Occipital lobe (tissue), 2 donors: ENCODE measurements around the gene SAMMSON. TPM values are rescaled to one million over a fixed set of nuclear protein-coding genes. Genes with fewer than 3 reads are reported as not detected.

Experiments
- DNase-seq: peaks from one replicate; lab custom pipeline; 2025; lab: John Stamatoyannopoulos, UW
- total RNA-seq: library from RNA; depleted of rRNA; stranded (reverse); fragments of >200 nt; gene quantifications from one replicate; pipeline ENCODE4 v1.2.3, GENCODE V29; 2014

Gene SAMMSON
- total RNA-seq = 0.47 TPM

DNA sequence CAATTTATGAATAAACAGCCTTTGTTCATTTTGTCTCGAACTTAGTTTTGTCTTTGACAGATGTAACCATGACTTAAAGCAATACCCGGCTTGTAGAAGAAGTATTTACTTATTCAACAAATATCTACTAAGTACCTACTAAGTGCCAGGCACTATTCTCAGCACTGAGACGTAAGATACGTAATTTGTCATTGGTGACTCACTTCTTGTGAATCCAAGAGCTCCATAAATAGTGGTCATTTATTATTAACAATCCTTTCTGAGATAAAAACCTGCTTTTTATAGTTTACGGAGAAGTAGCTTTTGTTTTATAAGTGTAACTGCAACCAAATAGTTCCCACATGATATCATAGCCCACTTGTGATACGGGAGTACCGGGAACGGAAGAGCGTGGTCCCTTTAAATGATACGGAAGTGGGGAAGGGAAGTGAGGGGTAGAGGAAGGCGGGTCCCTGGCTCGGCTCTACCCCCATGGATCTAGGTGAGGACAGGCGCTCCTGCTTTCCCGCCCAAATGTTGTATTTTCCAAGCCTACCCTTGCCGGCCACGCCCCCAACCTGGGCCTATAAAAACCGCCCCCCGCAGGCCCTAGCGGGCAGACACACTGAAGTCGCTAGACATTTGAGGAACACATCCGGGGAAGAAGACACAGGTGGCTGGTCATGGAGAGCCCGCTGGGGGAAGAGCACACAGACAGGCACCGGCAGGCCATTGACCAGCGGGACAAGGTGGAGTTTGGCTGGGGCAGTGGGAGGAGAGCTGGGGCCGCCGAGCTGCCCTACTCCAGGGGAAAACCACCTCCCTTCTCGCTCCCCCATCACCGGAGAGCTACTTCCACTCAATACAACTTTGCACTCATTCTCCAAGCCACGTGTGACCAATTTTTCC lies at the start of gene SAMMSON:
Gene SAMMSON (plus strand): TSS at position 594 of the 888 bp plus-strand sequence.
- DNase-seq = no peak

- no peak for DNase-seq
Observed at GRCh38 chr3:69951616-69952015, 47.9 kb upstream of the SAMMSON start.

- no peak for DNase-seq
Observed at GRCh38 chr3:69959581-69959980, 40.0 kb upstream of the SAMMSON start.

GRCh38 chr3:69961706-69962439 lies 37.7 kb upstream of the SAMMSON start:
- DNase-seq = no peak

- no peak for DNase-seq
Observed at GRCh38 chr3:69963643-69964042, 35.9 kb upstream of the SAMMSON start.

DNA sequence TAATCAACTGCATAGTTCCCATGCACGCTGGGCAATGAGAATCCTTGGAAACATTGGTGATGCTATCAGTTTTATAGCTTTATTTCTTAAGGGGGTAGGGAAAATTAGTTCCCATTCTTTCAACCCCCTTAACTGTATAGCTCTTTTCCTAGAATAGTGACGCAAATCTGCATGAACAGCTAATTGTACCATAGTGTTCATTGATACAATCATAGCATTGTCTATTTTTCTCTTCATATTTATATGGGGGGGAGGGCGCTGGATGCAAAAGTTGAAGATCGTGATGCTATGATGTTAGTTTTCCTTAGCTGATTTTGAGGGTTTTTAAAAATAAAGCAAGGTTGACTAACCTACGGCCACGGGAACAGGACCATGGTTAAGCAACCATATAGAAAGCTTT lies 32.4 kb upstream of the SAMMSON start:
- no peak for DNase-seq

GRCh38 chr3:69970827-69971226 lies 28.7 kb upstream of the SAMMSON start:
- DNase-seq = no peak

DNA sequence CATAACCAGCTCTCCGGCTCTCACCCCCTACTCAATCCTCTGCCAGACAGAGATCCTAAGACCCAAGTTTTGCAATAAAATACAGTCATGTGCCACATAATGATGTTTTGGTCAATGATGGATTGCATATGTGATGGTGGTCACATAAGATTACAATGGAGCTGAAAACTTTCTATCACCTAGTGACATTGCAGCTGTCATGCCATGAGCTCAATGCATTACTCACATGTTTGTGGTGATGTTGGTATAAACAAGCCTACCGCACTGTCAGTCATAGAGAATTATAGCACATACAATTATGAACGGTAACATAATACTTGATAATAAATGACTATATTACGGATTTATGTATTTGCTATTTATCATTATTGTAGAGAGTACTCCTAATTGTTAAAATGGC lies 26.9 kb upstream of the SAMMSON start:
- DNase-seq = no peak

DNA sequence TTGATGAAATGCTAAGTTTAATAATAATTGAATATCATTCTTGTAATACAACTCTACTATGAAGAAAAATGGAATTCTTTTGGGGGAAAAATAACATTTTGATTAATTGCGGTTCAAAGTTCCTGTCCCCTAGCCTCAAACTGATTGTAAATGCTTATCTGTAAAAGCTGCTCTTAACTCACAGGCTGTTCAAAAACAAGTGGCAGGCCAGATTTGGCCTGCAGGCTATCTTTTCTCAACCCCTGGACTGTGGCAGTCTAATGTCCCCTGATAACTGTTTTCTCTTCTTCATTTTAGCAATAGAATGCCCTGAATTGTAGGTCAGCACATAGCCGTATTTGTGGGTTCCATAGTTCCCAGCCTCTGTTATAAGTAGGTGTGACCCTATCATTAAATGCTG lies 23.5 kb upstream of the SAMMSON start:
- DNase-seq = no peak

- no peak for DNase-seq
Observed at GRCh38 chr3:69983546-69984265, 15.8 kb upstream of the SAMMSON start.

DNA sequence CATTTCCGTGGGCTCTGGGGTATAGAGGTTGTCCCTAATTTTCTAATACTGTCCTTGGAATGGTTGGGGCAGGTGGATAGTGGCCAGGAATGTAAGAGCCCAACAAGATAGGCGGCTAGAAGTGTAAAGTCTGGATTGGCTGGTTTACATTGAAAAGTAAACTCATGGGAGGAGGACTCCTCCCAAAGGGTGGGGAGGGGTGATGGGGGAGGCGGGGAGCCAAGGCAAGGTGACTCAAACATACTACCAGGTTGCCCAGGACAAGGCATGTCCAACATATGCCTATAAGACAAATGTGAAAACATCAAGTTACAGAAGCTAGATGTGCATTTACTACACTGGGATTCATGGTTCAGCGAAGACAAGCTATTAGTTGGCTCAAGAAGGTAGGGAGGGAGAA lies 14.3 kb upstream of the SAMMSON start:
- DNase-seq = no peak

GRCh38 chr3:69986419-69986818 lies 13.1 kb upstream of the SAMMSON start:
- DNase-seq = no peak

DNA sequence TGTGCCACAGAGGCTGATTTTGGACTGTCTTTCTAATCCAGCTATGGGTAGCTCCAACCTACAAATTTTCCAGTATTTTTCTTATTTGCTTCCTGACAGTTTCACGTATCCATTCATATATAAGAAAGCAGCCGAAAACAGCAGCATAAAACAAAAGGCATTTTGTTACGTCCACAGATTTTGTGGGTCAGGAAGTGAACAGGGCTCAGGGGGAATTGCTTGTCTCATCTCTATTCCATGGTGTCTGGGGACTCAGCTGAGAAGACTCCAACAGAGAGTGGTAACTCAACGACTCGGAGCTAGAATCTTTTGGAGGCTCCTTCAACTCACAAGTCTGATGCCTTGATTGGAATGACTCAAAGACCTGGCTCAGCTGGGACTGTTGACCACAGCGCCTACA lies 11.7 kb upstream of the SAMMSON start:
- no peak for DNase-seq

GRCh38 chr3:69993757-69994156 lies 5.8 kb upstream of the SAMMSON start:
- DNase-seq = no peak

DNA sequence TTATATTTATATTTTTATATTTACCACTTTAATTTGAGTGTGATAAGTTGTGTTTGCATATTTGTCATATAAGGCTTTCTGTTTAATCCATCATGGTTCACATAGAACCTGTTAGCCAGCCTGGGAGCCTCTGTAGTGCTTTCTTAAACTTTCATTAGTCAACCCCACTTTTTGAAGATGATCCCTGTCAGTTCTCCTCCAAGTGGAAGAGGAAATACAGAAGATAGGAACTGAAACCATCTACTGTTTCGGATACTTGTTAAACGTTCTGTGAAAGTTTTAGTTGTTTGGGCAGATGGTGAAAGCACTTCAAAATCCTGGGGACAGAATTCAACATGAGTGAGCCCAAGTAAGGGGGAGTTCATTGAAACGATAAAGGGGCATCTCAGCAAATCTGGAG lies 4.6 kb upstream of the SAMMSON start:
- DNase-seq = no peak

DNA sequence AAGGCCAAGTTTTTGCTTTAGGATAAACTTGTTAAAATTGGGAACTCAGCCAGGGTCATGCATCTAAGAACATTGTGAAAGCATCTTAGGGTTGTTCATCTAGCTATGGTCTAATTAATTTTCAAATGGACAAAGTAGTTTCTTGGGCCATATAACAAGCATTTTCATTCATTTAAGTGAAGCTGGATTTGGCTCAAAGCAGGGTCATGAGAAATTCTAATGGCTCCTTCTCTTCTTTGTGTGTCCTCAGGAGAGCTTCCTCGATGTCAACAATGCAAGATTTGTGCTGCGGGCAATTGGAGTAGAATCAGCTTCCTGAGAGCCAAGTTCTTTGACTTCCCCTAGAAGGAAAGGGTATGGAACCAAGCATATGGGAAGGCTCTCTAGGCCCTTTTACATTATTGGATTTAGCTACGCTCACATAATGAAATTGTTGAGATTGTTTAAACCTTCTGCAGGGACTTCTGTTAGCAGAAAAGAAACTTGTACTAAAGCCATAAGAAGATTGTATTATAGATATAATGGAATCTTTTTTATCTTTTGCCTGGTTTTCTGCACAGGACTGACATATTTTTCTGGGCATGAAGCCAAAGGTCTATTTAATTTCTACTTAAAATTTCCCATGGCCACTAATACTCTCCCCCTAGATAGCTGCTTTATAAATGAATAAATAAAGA lies 1.8 kb upstream of the SAMMSON start:
- DNase-seq = no peak

DNA sequence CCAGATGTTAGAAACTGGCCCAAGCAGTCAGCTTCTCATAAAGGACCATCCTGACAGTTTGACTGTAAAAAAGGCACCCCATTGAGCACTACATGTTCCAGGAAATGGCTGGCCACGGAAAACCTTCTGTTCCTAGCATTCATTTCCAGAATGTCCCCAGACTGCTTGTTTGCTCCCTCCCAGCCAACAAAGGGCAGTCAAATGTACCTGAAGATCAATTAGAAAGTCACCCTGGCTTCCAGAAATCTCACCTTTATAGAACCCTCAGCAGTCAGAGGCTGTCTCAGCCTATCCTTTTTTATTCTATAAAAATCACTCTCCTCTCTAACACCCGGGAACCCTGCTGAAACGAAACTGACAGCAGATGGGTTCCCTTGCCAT lies 784 bp upstream of the SAMMSON start:
- no peak for DNase-seq

GRCh38 chr3:70000028-70000410 lies 486 bp downstream of the SAMMSON start:
- no peak for DNase-seq

DNA sequence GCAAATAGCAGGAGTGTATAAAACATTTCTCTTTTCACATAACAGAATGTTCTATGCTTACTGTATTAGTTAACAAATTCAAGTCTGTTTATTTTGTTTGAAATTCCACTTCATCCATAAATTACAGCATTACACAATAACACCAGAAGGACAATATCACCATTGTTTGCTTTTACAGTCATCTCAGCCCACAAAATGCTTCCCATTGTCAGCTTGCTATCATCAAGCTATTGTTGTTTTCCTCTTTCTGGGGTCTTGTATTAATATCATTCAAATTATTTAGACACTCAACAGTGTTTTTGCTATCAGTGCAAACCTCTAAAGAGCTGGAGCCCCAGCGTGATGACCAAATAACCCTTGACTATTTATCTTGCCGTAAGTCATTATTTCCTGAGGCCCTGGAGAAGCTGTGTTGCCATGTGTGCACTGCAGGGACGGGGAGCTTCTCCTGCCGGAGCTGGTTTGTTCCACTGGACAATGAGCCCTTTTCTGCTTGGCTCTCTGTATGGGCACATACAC lies 1.1 kb downstream of the SAMMSON start:
- DNase-seq = peak; percentile 46

DNA sequence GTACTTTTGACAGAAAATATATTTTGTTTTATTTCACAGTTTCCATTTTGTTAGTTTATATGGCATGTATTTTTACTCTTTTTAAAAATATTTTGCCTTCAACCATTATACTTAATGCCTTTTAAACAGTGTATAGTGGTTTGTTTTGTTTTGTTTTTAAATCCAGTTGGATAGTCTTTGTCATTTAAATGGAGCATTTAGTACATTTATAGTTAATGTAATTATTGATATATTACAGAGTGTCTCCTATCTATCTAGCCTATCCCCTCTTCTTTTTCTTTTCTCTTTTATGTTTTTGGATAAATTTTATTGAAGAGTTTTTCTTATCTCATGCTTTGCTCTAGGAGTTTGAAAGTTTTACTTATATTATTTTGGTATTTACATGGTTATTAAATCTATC lies 3.6 kb downstream of the SAMMSON start:
- no peak for DNase-seq

DNA sequence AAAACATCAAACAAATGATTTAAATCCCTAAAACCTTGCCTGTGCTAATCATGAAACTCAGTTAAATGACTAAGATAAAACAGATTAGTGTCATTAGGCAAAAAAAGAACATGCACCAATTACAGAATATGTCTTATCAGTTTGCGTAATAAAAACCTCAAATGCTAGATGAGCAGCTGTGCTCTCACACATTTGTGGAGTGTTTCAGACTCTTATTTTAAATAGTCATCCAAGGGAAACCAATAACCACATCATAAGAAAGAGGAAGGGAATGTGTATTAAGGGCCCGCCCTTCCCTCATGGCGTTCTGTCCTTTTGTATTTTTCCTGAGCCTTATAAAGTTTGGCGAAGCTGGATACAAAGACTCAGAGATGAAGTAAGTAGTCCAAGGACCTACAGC lies 6.6 kb downstream of the SAMMSON start:
- no peak for DNase-seq
